ENCODE data around the gene CD177. TPM values are rescaled to one million over a fixed set of nuclear protein-coding genes. Genes with fewer than 3 reads are reported as not detected.
"Not testable (repeated sequence)": the region's sequence is repeated elsewhere in the genome, so short reads cannot be mapped to it uniquely, and the experiment has no call there.

The CD177 gene
- total RNA-seq, 1 experiment from 2014 or later, result not detected

GRCh38 chr19:43362745-43363144 is 9.3 kb downstream of the CD177 start:
- CTCF ChIA-PET, result no interaction called here
- BruUV-seq (replicated peaks), result no TSS peak
- no peak overlapping the region for H3K4me3 ChIP-seq (ENCODE audit: low read depth, low read length, poor library complexity, severe bottlenecking)

DNA sequence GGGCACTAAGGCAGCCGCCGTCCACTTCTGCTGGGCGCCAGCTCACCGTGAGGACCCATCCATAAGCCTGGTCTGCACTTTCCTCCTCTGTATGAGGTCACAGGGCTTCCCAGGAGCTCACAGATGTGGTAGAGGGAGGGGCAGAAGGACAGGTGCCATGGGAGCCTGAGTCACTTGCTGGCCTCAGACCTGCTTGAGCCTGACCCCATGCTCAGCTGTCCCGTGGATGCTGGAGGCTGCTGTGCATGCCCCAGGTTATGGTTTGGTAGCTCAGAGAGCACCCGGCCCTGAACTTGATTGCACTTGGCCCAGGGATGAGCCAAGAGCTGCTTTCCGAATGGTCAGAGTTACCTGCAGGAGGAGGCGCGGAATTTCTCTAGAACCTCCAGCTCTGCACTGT is 12.2 kb downstream of the CD177 start:
- H3K27me3 ChIP-seq (replicated peaks; ENCODE audit: insufficient read depth, low read depth, low read length, poor library complexity), result peaks cover 41% of the 10 kb centered on the region
- CTCF ChIA-PET; H3K4me1 ChIP-seq (ENCODE audit: insufficient read depth, low read length, poor library complexity, severe bottlenecking); intact Hi-C loops (cut with micrococcal nuclease; ENCODE audit: unreplicated experiment); H3K9me3 ChIP-seq (ENCODE audit: low read depth, low read length, poor library complexity, severe bottlenecking); H3K36me3 ChIP-seq (ENCODE audit: insufficient read depth, low read length, poor library complexity, severe bottlenecking); BruUV-seq (replicated peaks); DNase-seq (ENCODE audit: low spot score); H3K4me3 ChIP-seq (ENCODE audit: low read depth, low read length, poor library complexity, severe bottlenecking); POLR2A ChIA-PET (ENCODE audit: low non-redundant PET); H3K27ac ChIP-seq (ENCODE audit: low read depth, low read length, poor library complexity, severe bottlenecking): not testable (repeated sequence)

More at GRCh38 chr19:43362745-43363144, 9.3 kb downstream of the CD177 start:
- H3K27ac ChIP-seq (ENCODE audit: low read depth, low read length, poor library complexity, severe bottlenecking), result no peak overlapping the region
- H3K4me1 ChIP-seq (ENCODE audit: insufficient read depth, low read length, poor library complexity, severe bottlenecking), result no peaks in the 10 kb centered on the region
- intact Hi-C loops (cut with micrococcal nuclease; ENCODE audit: unreplicated experiment), result no loop called here
- peaks cover 31% of the 10 kb centered on the region for H3K27me3 ChIP-seq (replicated peaks; ENCODE audit: insufficient read depth, low read depth, low read length, poor library complexity)
- TF ChIP-seq, protein P1, sequence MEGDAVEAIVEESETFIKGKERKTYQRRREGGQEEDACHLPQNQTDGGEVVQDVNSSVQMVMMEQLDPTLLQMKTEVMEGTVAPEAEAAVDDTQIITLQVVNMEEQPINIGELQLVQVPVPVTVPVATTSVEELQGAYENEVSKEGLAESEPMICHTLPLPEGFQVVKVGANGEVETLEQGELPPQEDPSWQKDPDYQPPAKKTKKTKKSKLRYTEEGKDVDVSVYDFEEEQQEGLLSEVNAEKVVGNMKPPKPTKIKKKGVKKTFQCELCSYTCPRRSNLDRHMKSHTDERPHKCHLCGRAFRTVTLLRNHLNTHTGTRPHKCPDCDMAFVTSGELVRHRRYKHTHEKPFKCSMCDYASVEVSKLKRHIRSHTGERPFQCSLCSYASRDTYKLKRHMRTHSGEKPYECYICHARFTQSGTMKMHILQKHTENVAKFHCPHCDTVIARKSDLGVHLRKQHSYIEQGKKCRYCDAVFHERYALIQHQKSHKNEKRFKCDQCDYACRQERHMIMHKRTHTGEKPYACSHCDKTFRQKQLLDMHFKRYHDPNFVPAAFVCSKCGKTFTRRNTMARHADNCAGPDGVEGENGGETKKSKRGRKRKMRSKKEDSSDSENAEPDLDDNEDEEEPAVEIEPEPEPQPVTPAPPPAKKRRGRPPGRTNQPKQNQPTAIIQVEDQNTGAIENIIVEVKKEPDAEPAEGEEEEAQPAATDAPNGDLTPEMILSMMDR (conservative IDR thresholded peaks at IDR 0.05; ENCODE audit: low read depth, low read length), result no peak
- no peak for TF ChIP-seq EZH2 (IDR thresholded peaks at IDR 0.05; ENCODE audit: borderline replicate concordance, low read depth, low read length, poor library complexity, severe bottlenecking)
- POLR2A ChIA-PET (ENCODE audit: low non-redundant PET), result no interaction called here
- no peaks in the 10 kb centered on the region for H3K36me3 ChIP-seq (ENCODE audit: insufficient read depth, low read length, poor library complexity, severe bottlenecking)
- no peaks in the 10 kb centered on the region for H3K9me3 ChIP-seq (ENCODE audit: low read depth, low read length, poor library complexity, severe bottlenecking)
- no peak for DNase-seq (ENCODE audit: low spot score)

- Histone ChIP-seq H3K4me3 (ENCODE audit: low read depth, low read length, poor library complexity, severe bottlenecking) (no peak overlapping the region), H3K27ac (ENCODE audit: low read depth, low read length, poor library complexity, severe bottlenecking) (no peak overlapping the region), H3K27me3 (replicated peaks; ENCODE audit: insufficient read depth, low read depth, low read length, poor library complexity) (peaks cover 40% of the 10 kb centered on the region), H3K4me1 (ENCODE audit: insufficient read depth, low read length, poor library complexity, severe bottlenecking) (no peaks in the 10 kb centered on the region), H3K9me3 (ENCODE audit: low read depth, low read length, poor library complexity, severe bottlenecking) (no peaks in the 10 kb centered on the region), H3K36me3 (ENCODE audit: insufficient read depth, low read length, poor library complexity, severe bottlenecking) (no peaks in the 10 kb centered on the region)
- no peak for DNase-seq (ENCODE audit: low spot score)
- intact Hi-C loops (cut with micrococcal nuclease; ENCODE audit: unreplicated experiment), result no loop called here
- ChIA-PET CTCF (no interaction called here), POLR2A (ENCODE audit: low non-redundant PET) (no interaction called here)
- no peak for TF ChIP-seq EZH2 (IDR thresholded peaks at IDR 0.05; ENCODE audit: borderline replicate concordance, low read depth, low read length, poor library complexity, severe bottlenecking)
- TF ChIP-seq, protein P1 (conservative IDR thresholded peaks at IDR 0.05; ENCODE audit: low read depth, low read length), result no peak
- BruUV-seq (replicated peaks), result no TSS peak
These were observed 14.3 kb downstream of the CD177 start for GRCh38 chr19:43367822-43368221.

DNA sequence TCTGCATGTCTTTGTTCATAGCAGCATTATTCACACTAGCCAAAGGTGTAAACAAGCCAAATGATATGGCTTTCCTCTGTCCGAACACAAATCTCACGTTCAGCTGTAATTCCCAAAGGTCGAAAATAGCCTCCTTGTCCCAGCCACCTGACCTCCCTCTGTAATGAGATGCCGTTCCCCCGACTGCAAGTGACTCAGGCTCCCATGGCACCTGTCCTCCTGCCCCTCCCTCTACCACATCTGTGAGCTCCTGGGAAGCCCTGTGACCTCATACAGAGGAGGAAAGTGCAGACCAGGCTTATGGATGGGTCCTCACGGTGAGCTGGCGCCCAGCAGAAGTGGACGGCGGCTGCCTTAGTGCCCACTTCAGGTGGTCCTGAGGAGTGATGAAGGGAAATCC is 15.4 kb downstream of the CD177 start:
- CTCF ChIA-PET; DNase-seq (ENCODE audit: low spot score); H3K36me3 ChIP-seq (ENCODE audit: insufficient read depth, low read length, poor library complexity, severe bottlenecking); BruUV-seq (replicated peaks); intact Hi-C loops (cut with micrococcal nuclease; ENCODE audit: unreplicated experiment); H3K4me3 ChIP-seq (ENCODE audit: low read depth, low read length, poor library complexity, severe bottlenecking); H3K4me1 ChIP-seq (ENCODE audit: insufficient read depth, low read length, poor library complexity, severe bottlenecking); H3K27ac ChIP-seq (ENCODE audit: low read depth, low read length, poor library complexity, severe bottlenecking); POLR2A ChIA-PET (ENCODE audit: low non-redundant PET); H3K9me3 ChIP-seq (ENCODE audit: low read depth, low read length, poor library complexity, severe bottlenecking): not testable (repeated sequence)
- H3K27me3 ChIP-seq (replicated peaks; ENCODE audit: insufficient read depth, low read depth, low read length, poor library complexity), result peaks cover 33% of the 10 kb centered on the region
